A549 (cell line): ENCODE measurements around the gene RNF13.

Experiments used
- CBX2 ChIP-seq: fragments of 200-600 bp; sonication (generic); IDR thresholded peaks from 2 replicates; pipeline ENCODE4 v1.6.1; 2016; ENCODE audit warnings: low read depth, mild to moderate bottlenecking, borderline replicate concordance
- ESRRA ChIP-seq: fragments of 150-350 bp; IDR thresholded peaks from 2 replicates; pipeline ENCODE4 v1.6.1; 2014; ENCODE audit warnings: mild to moderate bottlenecking, low read length, borderline replicate concordance
- HDAC2 ChIP-seq: fragments of 200-600 bp; sonication (generic); IDR thresholded peaks from 2 replicates; pipeline ENCODE4 v1.6.1; 2016
- MAFK ChIP-seq: fragments of 450-650 bp; IDR thresholded peaks from 2 replicates; pipeline ENCODE4 v1.6.1; 2014; ENCODE audit not compliant: partially characterized antibody
- SMC3 ChIP-seq: fragments of >200 bp; sonication (Bioruptor Twin); formaldehyde crosslinking; IDR thresholded peaks from 3 replicates; pipeline ENCODE4 v1.6.1; 2018; ENCODE audit warnings: inconsistent platforms
- TF ChIP-seq, protein P1 (sequence below): fragments of >200 bp; sonication (Bioruptor Twin); formaldehyde crosslinking; IDR thresholded peaks from 3 replicates; pipeline ENCODE4 v1.5.1; 2016
- TF ChIP-seq, protein P2 (sequence below): fragments of 200-600 bp; sonication (generic); IDR thresholded peaks from 2 replicates; pipeline ENCODE4 v1.6.1; 2016; ENCODE audit warnings: antibody characterized with exemption, mild to moderate bottlenecking, moderate library complexity

DNA sequence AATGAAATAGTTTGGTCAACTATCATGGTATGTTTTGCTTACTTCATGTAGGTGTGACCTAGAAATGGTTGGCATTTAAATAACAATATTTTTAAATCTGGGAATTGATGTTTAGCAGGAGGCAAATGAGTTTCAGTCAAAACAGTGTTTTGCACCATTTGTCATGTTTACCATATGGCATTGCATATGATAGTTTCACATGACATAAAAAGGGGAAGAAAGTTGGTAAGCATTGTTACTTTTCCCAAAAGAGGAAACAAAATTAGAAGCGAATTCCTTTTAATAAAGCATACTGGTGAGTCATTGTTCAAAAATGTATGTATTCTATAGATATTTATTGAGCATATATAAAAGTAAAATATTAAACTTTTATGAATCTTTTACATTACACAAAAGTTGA is 2.3 kb downstream of the RNF13 start:
- TF ChIP-seq, protein P1, sequence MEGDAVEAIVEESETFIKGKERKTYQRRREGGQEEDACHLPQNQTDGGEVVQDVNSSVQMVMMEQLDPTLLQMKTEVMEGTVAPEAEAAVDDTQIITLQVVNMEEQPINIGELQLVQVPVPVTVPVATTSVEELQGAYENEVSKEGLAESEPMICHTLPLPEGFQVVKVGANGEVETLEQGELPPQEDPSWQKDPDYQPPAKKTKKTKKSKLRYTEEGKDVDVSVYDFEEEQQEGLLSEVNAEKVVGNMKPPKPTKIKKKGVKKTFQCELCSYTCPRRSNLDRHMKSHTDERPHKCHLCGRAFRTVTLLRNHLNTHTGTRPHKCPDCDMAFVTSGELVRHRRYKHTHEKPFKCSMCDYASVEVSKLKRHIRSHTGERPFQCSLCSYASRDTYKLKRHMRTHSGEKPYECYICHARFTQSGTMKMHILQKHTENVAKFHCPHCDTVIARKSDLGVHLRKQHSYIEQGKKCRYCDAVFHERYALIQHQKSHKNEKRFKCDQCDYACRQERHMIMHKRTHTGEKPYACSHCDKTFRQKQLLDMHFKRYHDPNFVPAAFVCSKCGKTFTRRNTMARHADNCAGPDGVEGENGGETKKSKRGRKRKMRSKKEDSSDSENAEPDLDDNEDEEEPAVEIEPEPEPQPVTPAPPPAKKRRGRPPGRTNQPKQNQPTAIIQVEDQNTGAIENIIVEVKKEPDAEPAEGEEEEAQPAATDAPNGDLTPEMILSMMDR = no peak
- no peak for TF ChIP-seq MAFK
- no peak for TF ChIP-seq CBX2
- TF ChIP-seq, protein P2, sequence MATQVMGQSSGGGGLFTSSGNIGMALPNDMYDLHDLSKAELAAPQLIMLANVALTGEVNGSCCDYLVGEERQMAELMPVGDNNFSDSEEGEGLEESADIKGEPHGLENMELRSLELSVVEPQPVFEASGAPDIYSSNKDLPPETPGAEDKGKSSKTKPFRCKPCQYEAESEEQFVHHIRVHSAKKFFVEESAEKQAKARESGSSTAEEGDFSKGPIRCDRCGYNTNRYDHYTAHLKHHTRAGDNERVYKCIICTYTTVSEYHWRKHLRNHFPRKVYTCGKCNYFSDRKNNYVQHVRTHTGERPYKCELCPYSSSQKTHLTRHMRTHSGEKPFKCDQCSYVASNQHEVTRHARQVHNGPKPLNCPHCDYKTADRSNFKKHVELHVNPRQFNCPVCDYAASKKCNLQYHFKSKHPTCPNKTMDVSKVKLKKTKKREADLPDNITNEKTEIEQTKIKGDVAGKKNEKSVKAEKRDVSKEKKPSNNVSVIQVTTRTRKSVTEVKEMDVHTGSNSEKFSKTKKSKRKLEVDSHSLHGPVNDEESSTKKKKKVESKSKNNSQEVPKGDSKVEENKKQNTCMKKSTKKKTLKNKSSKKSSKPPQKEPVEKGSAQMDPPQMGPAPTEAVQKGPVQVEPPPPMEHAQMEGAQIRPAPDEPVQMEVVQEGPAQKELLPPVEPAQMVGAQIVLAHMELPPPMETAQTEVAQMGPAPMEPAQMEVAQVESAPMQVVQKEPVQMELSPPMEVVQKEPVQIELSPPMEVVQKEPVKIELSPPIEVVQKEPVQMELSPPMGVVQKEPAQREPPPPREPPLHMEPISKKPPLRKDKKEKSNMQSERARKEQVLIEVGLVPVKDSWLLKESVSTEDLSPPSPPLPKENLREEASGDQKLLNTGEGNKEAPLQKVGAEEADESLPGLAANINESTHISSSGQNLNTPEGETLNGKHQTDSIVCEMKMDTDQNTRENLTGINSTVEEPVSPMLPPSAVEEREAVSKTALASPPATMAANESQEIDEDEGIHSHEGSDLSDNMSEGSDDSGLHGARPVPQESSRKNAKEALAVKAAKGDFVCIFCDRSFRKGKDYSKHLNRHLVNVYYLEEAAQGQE = no peak
- TF ChIP-seq SMC3 = no peak
- TF ChIP-seq ESRRA = no peak
- no peak for TF ChIP-seq HDAC2
